ENCODE results near the gene RPE.

The RPE gene

DNA sequence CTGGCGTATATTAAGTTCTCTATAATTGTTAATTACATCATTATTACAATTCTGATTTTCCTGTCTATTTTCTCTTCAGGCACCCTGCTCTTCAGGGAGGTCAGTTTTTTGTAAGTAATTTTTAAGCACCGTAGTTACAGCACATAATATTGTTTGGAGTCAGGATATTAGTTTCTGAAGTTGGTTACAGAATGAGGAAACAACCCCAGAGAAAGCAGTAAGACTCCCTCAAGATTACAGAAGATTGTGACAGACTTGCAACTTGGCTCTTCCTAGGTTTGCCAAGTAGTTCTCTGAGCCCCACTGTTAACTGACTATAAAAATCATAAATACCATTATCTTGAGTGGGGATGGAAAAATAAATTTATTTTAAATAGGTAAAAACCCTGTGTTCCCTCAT is 921 bp downstream of the RPE start:
- no peak for DNase-seq

DNA sequence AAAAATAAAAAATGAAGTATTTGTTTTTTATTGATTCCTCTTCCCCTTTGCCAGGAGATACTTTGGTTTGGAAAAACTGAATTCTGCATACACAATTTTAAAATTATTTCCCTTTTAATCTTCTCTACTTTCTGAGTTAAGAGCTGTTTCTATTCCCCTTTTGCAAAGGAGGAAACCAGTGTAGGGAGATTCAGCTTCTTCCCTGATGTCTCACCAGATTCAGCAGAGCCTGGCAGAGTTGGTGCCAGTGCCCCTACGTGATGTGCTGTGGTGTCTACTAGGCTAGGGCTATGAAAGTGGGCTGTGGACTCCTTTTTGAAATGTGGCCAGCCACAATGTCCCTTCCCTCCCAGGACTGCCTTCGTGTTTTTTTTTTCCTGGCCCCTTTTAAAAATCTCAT is 2.4 kb downstream of the RPE start:
- DNase-seq, result no peak

DNA sequence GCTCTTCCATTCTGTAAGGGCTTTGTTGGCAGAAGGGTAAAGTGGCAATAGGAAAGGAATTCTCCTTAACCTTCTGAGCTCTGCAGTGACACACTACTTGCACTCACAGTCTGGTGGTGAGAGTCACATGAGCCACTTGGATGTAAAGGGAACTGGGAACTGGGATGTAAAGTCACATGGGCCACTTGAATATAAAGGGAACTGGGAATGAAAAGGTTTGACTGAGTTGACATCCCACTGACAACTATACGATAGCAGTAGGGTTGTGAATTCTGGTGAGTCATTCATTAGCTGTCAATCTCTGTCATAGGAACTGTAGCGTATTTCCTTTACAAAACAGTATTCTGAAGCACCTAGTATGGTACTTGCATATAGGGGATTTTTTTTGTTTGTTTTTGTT is 5.5 kb downstream of the RPE start:
- DNase-seq, result no peak

DNA sequence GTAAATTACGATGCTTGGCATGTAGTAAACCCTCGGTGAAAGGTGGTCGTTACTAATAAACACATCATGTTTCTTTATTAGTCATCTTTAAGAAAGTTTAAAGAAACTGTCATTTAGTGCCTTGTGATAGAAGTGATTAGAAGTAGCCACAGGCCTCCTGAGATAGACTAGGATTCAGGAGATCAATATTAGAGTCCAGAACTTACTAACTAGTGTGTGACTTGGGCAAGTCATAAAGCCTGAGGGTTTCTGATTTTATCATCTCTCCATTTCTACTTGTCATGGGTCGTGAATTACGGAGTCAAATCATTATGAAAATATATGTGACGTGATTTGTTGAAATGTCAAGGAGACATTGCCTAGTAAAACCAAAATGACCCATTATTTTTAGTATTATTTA is 6.7 kb downstream of the RPE start:
- DNase-seq, result no peak

DNA sequence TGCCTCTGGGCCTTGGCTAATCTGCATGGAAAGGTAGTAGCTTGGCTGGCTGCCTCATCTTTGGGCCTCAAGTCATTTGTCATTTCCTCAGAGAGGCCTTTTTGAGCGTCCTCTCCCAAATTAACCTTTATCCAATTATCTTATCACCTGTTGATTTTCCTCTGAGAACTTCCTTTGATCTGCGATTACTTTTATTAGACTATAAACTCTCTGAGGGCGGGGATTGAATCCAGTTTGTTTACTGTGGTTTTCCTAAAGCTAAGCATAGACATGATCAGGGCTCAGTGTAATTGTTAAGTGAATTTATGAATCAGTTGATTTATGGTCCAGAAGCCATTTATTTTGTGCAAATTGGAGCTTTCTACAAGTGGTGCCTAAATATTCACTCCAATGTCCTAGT is 7.5 kb downstream of the RPE start:
- no peak for DNase-seq

DNA sequence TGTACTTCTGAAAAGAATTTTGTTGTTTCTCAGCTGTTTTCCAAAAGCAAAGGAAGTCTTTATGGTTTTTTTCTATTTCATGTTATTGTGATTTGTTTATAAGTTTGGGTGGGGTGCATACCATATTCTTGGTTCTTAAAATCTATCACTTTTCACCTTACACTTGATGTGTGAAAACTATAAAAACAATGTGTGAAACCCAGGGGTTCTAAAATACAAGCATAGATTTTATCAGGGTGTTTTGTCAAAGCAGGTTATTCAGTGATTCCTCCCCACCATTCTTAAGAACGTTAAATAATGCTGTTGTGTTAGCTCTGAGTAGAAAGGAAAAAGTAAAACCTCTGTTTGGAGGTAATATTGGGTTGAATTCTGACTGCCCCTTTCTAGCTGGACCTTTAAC is 17.7 kb downstream of the RPE start:
- no peak for DNase-seq

DNA sequence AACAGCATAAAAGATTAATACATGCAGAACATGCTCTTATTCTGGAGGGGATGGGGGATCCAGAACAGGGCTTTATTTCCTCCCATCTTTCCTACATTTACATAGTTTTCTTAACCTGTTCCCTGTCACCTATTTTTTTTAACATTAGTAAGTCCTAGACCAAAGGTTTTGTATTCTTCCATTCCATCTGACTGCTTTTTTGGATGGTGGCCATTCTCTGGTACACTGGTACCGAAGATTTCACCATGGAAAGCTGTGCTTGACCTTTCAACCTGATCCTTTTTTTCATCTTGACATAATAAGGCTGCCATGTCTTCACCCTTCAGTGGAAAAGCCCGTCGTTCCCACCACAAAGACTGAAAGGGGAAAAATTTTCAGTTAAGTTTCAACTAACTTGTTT is 20.4 kb downstream of the RPE start:
- DNase-seq, result no peak

DNA sequence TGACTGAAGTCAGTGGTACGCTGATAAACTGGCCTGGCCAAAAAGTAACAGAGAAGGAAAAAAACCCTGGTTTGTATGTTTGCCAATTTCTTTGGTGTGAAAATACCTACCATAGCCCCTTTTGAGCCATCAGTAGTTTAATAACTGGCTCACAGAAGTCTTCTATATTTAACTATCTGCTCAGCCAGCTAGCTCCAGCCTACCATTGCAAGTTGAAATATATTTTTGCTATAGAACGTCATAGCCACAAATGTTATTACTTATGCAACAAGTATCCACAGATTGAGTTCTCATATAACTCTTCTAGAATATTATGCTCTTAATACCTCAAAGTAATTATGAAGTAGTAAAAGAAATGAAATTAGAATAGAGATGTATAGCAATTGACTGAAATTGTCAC is 25.2 kb downstream of the RPE start:
- no peak for DNase-seq

DNA sequence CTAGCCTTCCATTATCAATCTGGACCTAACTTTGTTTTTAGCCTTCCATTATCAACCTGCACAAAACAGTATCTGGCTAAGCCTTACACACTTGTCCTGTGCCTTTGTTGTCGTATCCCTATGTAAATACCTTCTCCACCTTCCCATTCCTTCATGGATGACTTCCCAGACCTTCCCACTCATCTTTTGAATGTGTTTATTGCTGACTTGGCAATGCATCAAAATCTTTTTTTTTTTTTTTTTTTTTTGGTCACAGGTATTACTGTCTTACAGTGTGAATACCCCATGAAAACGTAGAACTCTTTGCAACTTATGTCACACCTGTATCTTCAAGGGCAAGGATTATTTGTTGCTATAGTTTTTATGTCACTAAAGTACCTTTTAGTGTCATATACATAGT is 25.7 kb downstream of the RPE start:
- DNase-seq, result no peak

DNA sequence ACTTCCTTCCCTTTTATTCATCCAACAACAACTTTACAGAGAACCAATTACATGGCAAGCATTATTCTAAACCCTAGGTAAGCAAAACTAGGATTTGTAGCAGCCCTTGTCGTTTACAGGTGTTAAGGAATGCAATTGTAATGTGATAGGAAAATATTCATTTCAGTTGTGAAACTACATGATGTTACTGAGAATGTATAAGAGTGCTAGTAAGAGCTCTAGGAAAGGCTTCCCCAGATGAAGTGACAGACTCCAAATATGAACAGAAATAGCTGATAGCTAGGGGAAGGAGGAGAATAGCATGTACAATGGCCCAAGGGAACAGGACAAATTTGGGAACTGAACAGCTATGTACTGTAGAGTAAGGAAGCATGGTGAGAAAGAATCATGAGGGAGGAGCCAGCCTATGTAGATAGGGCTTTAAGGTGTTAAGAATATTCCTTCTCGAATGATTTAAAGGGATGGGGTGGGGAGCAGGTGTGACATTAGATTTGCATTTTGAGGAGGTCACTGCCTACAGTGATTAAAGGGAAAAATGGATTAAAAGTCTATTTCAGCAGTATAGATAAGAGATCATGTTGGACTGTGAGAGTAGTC is 31.7 kb downstream of the RPE start:
- no peak for DNase-seq

DNA sequence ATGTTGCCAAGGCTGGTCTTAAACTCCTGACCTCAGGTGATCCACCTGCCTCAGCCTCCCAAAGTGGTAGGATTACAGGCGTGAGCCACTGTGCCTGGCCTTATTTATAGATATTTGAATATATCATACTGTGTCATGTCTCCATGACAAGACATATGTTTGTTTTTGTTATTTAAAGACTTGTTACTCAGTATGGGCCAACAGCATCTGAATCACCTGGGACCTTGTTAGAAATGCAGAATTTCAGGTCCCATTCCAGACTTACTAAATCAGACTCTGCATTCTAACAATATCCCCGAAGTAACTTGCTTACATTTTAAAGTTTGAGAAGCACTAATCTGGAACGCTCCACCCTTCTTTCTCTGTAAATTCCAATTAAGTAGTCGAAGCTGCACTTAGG is 33.2 kb downstream of the RPE start:
- DNase-seq, result no peak

DNA sequence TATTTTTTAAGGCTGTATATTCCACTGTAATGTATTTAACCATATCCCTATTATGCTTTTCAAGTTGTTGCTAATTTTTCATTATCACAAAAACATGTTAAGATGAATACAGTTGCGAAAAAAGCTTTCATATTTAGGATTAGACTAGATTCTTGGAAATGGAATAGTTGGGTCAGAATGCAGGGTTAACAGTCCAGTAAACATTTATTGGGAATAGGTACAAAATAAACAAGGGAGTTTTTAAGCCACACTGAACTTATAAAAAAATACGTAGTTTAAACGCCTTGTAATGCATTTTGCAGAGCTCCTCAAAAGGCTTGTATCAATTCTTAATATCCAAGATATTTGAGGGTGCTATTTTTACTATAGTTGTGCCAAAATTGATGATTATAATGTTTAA is 35.6 kb downstream of the RPE start:
- DNase-seq, result no peak

DNA sequence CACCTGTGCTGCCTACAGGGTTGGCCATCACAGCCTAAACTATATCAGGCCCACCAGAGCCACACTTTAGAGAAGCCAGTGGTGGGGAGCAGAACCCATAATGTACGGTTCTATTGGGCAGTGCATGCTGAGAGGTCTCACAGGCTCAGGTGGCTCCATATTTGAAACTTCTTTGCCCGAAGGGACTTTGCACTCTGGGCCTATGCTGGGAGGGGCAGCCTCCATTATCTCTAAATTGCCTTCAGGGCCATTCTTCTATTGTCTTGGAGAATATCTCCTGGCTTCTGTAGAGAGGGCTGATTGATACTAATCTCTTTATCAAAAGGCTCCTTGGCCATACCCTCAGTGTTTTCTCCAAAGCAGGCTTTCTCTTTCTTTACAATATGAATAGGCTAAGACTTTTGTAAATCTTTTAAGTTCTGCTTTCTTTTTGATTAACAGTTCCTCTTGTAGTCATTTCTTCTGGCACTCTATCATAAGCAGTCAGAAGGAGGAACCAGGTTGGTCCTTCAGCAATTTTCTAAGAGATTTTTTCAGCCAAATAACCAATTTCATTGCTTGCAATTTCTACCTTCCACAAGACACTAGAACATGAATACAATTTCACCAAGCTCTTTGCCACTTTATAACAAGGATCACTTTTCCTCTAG is 44.5 kb downstream of the RPE start:
- no peak for DNase-seq

DNA sequence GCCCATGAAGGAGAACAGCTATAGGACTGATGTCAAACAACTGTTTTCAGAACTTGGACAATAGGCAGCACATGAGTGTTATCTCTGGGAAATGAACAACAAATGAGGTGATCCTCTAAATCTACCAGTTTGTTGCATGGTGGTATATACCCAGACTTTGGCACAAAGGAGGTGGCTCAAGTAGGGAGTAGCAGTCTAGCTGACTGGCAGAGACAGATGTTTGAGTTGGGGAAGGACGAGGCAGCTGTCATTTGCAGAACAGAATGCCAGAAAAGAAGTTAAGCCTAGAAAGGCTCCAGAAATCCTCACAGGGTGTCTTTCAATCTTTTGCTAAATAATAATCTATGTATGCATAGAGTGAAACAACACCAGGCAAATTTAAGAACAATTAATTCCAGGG is 47.4 kb downstream of the RPE start:
- no peak for DNase-seq

DNA sequence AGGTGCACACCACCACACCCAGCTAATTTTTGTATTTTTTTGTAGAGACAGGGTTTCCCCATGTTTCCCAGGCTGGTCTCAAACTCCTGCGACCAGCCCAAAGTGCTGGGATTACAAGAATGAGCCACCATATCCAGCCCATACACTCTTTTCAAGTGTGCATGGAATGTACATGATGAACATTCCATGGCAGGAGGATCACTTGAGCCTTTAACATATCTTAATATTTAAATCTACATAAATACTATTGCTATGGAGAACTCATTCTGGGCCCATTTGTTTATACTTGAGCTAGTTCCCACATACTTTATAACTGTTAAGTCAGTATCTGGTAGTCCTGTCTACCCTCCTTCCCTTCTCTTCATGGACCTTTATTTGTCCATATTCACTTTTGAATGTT is 48.4 kb downstream of the RPE start:
- DNase-seq, result no peak

DNA sequence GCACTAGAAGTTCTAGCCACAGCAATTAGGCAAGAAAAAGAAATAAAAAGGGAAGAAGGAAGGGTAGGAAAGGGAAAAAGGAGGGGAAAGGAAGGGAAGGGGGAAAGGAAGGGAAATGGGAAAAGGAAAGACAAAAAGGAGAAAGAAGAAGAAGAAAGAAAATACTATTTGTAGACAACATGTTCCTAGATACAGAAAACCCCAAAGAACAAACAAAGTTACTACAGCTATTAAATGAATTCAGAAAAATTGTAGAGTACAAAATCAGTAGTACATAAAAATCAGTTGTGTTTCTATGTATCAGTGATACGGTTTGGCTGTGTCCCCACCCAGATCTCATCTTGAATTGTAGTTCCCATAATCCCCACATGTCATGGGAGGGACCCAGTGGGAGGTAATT is 52.3 kb downstream of the RPE start:
- DNase-seq, result no peak

DNA sequence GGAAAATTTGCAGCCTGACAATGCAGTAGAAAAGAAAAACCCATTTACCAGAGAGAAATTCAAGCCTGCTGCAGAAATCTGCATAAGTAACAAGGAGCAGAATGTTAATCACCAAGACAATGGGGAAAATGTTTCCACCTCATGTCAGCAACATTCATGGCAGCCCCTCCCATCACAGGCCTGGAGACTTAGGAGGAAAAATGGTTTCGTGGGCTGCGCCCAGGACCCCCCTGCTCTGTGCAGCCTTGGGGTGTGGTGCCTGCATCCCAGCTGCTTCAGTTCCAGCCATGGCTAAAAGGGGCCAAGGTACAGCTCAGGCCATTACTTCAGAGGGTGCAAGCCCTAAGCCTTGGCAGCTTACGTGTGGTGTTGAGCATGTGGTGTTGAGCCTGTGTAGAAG is 53.4 kb downstream of the RPE start:
- DNase-seq, result no peak

DNA sequence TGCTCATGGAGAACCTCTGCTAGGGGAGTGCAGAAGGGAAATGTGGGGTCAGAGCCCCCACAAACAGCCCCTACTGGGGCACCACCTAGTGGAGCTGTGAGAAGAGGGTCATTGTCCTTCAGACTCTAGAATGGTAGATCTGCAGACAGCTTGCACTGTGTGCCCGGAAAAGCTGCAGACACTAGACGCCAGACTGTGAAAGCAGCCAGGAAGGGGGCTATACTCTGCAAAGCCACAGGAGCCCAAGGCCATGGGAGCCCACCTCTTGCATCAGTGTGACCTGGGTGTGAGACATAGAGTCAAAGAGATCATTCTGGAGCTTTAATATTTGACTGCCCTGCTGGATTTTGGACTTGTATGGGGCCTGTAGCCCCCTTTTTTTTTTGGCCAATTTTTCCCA is 60.9 kb downstream of the RPE start:
- DNase-seq, result no peak
